Sigmoid colon (tissue), 7 donors: ENCODE results near the gene ADCY1. TPM values are rescaled to one million over a fixed set of nuclear protein-coding genes. Genes with fewer than 3 reads are reported as not detected.

Source experiments
- DNase-seq: peaks from one replicate; pipeline ENCODE4 v3.0.0-alpha.2; 2019
- H3K27ac ChIP-seq, 4 donors: fragments of 200-600 bp; sonication (generic); one replicate each; pipeline ENCODE4 v1.5.1; 2016 to 2019; ENCODE audit warnings: mild to moderate bottlenecking in 1 of 4
- H3K27me3 ChIP-seq, 3 donors: fragments of 200-600 bp; sonication (generic); one replicate each; pipeline ENCODE4 v1.5.1; 2019; ENCODE audit warnings: mild to moderate bottlenecking in 1 of 3
- H3K36me3 ChIP-seq, 4 donors: fragments of 200-600 bp; sonication (generic); one replicate each; pipeline ENCODE4 v1.5.1; 2016 to 2019
- H3K4me1 ChIP-seq, 4 donors: fragments of 200-600 bp; sonication (generic); one replicate each; pipeline ENCODE4 v1.5.1; 2017 to 2019
- H3K4me3 ChIP-seq, 4 donors: fragments of 200-600 bp; sonication (generic); one replicate each; pipeline ENCODE4 v1.5.1; 2017 to 2019; ENCODE audit warnings: mild to moderate bottlenecking in 2 of 4, moderate library complexity in 1 of 4
- H3K9me3 ChIP-seq, 4 donors: fragments of 200-600 bp in 3 of 4; sonication (generic) in 3 of 4; one replicate each; pipeline versions ENCODE4 v1.5.1 to v1.6.1; 2013 to 2019
- CTCF ChIP-seq, 4 experiments: fragments of 450-650 bp in 3 of 4; fragments of 200-600 bp in 1 of 4; IDR thresholded peaks; one replicate each; pipeline ENCODE4 v1.5.1; 2016 to 2019; ENCODE audit warnings: antibody characterized with exemption in 4 of 4, mild to moderate bottlenecking in 3 of 4, moderate library complexity in 2 of 4
- EP300 ChIP-seq, 4 donors: sonication (generic); formaldehyde crosslinking; IDR thresholded peaks; one replicate each; pipeline ENCODE4 v1.6.1; 2017; ENCODE audit warnings: antibody characterized with exemption in 4 of 4
- POLR2A ChIP-seq, 2 donors: fragments of 450-650 bp; IDR thresholded peaks; one replicate each; pipeline ENCODE4 v1.6.1; 2016; ENCODE audit warnings: antibody characterized with exemption in 2 of 2, mild to moderate bottlenecking in 2 of 2, moderate library complexity in 2 of 2
- POLR2AphosphoS5 ChIP-seq, 4 donors: sonication (generic); formaldehyde crosslinking; IDR thresholded peaks; one replicate each; pipeline ENCODE4 v1.6.1; 2017; ENCODE audit warnings: antibody characterized with exemption in 4 of 4
- WGBS, 2 donors: extraction: QIAGEN DNeasy Blood & Tissue Kit; methylation state at CpG; one replicate each; pipeline ENCODE4 v1.1.7; 2013; 5-methylcytosine and 5-hydroxymethylcytosine counted together
- intact Hi-C: fragments of 100-400 bp; cut with DNase I; formaldehyde crosslinking; loops from one replicate; pipeline ENCODE4 v1.15.1; 2023
- polyA plus RNA-seq, 3 donors: library from polyadenylated mRNA; stranded (reverse); fragments of 200-250 nt; gene quantifications; one replicate each; pipeline ENCODE4 v1.2.3, GENCODE V29; 2013
- total RNA-seq, 4 donors: library from RNA; depleted of rRNA; stranded (reverse); fragments of >200 nt; gene quantifications; one replicate each; pipeline ENCODE4 v1.1.0, GENCODE V29; 2016
- donor health status: healthy with polysubstance abuse.
- donor health status: Bipolar disorder and iron deficiency.
- donor health status: healthy.

Gene ADCY1
- total and polyA plus RNA-seq, 7 donors = 0.23 to 0.71 (median 0.55) TPM

DNA sequence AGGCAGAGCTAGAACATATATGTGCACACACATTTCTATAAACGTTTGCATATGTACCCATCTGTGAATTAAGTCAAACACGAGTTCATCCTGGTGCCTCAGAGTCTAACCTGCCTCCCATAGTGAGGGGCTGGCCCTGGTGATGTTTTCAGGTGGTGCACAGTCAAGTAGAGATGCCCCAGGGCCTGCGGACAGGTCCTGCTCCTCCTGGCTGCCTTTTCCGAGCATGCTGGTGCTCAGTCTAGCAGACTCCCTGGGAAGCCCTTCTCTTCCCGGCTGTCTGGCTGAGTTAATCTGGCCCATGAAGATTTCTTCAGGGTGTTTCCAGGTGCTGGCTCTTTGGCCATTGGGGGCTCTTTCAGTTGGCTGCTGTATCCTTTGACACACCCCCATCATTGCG lies 14.3 kb downstream of the ADCY1 start:
- Histone ChIP-seq H3K27ac (no peak overlapping the region), H3K36me3 (no peaks in the 10 kb centered on the region), H3K27me3 (no peaks in the 10 kb centered on the region), H3K4me1 (no peaks in the 10 kb centered on the region), H3K9me3 (no peaks in the 10 kb centered on the region), H3K4me3 (no peak overlapping the region)
- peak; percentile 37 for DNase-seq
- WGBS, 2 donors = 79 to 87% methylated on average over 6 of the region's 6 CpGs
- intact Hi-C loops = no loop called here
- no peak for TF ChIP-seq POLR2AphosphoS5 (IDR thresholded peaks at IDR 0.05)
- no peak for TF ChIP-seq POLR2A (IDR thresholded peaks at IDR 0.05)
- TF ChIP-seq EP300 (IDR thresholded peaks at IDR 0.05) = no peak
- TF ChIP-seq CTCF (IDR thresholded peaks at IDR 0.05) = no peak

DNA sequence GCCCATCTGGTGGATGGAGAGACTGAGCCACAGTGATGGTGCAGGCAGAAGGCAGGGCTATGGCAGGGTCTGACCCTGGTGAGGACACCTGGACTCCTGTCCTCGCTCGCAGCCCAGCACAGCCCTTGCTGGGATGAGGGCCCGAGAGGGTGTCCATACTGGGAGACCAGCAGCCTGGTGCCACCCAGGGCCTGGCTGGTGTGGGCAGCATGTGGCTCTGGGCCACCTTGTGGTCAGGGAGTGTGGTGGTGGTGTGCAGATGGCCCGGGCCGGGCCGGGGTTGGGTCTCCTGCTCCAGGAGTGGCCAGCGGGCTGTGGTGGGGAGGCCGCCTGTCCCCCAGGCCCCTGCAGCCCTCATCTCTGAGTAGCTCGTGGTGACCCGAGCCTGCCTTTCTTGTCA lies 14.9 kb downstream of the ADCY1 start:
- no peaks in the 10 kb centered on the region for H3K27me3 ChIP-seq
- WGBS, 2 donors = 89 to 90% methylated on average over 10 of the region's 10 CpGs
- no peaks in the 10 kb centered on the region for H3K4me1 ChIP-seq
- TF ChIP-seq CTCF (IDR thresholded peaks at IDR 0.05) (no peak), POLR2AphosphoS5 (IDR thresholded peaks at IDR 0.05) (no peak), POLR2A (IDR thresholded peaks at IDR 0.05) (no peak), EP300 (IDR thresholded peaks at IDR 0.05) (no peak)
- peak; percentile 53 for DNase-seq
- no peaks in the 10 kb centered on the region for H3K36me3 ChIP-seq
- H3K27ac ChIP-seq = no peak overlapping the region
- no peak overlapping the region for H3K4me3 ChIP-seq
- intact Hi-C loops = no loop called here
- no peaks in the 10 kb centered on the region for H3K9me3 ChIP-seq

DNA sequence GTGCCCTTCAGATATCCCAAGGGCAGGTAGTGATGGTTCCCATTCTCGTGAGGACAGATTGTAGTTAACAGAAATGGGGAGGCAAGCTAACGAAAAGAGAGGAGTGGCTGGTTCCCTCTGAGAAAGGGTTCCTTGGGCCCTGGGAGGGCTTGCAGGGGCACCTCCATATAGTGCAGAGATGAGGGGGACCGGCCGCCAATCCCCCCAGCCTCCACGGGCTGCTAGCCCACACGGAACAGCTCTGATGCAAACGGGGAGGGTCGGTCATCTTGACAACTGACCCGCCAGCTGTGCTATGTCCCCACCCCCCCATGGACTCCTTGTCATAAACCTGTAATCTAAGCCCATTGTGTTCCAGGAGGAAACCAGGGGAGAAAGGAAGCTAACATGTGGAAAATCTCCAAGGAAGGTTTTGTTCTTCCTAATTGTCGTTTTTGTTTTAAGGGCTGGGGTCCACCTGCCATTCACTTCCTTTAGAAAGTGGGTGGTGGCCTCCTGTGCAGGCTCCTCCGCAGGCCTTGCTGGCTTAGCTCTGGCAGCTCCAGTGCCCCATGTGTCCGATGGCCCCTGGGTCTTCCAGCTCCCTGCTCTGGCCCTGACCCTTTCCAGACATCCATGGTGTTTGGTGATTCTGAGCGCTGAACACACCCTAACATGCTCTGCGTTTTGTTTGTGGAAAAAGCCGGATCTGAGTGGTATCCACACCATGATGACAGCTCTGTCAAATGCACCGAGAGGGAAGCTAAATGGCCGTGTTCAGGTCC lies 15.9 kb downstream of the ADCY1 start:
- TF ChIP-seq EP300 (IDR thresholded peaks at IDR 0.05) (no peak), CTCF (IDR thresholded peaks at IDR 0.05) (no peak), POLR2AphosphoS5 (IDR thresholded peaks at IDR 0.05) (no peak)

DNA sequence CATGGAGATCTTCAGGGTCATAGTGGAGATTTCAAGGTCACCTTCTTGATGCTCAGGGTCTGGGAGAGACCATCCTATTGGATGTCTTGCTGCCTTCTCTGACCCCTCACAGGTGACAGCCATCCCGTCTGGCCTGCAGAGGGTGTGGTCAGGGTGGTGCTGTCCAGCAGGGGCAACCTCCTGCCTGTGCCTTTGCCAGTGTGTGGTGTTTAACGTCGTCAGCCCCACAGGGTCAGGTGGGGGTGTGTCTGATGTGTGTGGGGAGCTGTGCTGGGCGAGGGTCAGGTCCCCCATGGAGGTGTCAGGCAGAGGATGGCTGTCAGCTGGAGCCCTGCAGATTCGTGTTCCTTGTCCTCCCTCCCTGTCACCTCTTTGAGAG lies 16.5 kb downstream of the ADCY1 start:
- Histone ChIP-seq H3K9me3 (no peaks in the 10 kb centered on the region), H3K27me3 (no peaks in the 10 kb centered on the region), H3K27ac (no peak overlapping the region), H3K4me1 (no peaks in the 10 kb centered on the region), H3K36me3 (no peaks in the 10 kb centered on the region), H3K4me3 (no peak overlapping the region)
- intact Hi-C loops = no loop called here
- WGBS, 2 donors = 27 to 49% methylated on average over 5 of the region's 5 CpGs
- no peak for TF ChIP-seq CTCF (IDR thresholded peaks at IDR 0.05)
- TF ChIP-seq POLR2A (IDR thresholded peaks at IDR 0.05) = no peak
- TF ChIP-seq EP300 (IDR thresholded peaks at IDR 0.05) = no peak
- TF ChIP-seq POLR2AphosphoS5 (IDR thresholded peaks at IDR 0.05) = no peak
- peak; percentile 42 for DNase-seq

More for the DNA sequence above, 15.9 kb downstream of the ADCY1 start:
- no peaks in the 10 kb centered on the region for H3K9me3 ChIP-seq
- intact Hi-C loops = no loop called here
- DNase-seq = peak; percentile 52
- no peak overlapping the region for H3K27ac ChIP-seq
- H3K4me3 ChIP-seq = no peak overlapping the region
- no peaks in the 10 kb centered on the region for H3K27me3 ChIP-seq
- 74 to 76% methylated on average over 17 of the region's 17 CpGs for WGBS, 2 donors
- H3K4me1 ChIP-seq = no peaks in the 10 kb centered on the region
- no peaks in the 10 kb centered on the region for H3K36me3 ChIP-seq
